ENCODE data around the gene MFRP. TPM values are rescaled to one million over a fixed set of nuclear protein-coding genes. Genes with fewer than 3 reads are reported as not detected.

MFRP gene
- total and polyA plus RNA-seq, 10 of the 15 experiments (the other 5 are each of a cell fraction or from before 2014, with no cell fraction given) = not detected

DNA sequence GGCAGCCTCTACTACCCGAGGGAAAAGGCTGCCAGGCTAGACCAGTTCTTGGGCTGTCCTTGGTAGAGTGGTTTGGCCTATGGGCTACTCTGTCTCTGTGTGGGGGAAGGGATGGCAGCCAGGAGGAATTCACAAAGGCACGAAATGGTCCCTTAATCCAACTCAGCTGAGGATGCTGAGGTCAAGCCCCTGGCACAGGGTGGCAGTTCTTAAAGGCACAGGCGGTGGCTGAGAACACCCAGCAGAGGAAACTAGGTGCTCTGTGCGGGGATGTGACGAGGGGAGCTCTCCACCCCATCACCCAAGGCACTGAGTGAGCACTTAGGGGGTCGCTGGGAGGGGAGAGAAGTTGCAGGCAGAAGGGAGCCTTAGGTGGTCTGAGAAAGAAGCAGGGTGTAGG, at the start of gene MFRP (continued):
- TF ChIP-seq PML (IDR thresholded peaks at IDR 0.05; ENCODE audit: low read length) (no peak), MYC (IDR thresholded peaks at IDR 0.05; ENCODE audit: insufficient read depth, insufficient read length, insufficient replicate concordance, low read length, severe bottlenecking) (no peak)

DNA sequence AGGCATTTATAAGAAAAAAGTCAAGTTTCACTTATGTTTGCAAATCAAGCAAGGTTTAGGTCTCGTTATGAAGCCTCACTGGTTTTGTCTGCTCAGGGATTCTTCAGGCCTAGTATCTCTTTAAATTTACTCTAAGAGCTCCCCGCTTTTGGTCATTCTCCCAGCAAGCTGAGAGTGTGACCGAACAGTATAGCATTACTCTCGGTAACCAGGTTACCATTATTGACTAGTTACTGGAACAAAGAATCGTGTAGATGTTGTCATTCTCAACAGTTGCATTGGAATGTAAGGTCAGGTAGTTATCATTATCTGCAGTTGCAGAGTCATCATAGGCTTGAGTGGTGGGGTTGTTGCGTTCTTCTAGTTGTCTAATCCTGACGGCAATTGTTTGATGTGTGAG, 44.8 kb upstream of the MFRP start:
- FAIRE-seq = no peak

More for the DNA sequence above, 44.8 kb upstream of the MFRP start:
- ATAC-seq (no peak), DNase-seq (ENCODE audit: low read depth, low spot score) (no peak)
- in situ Hi-C loops (cut with MboI) (no loop called here), intact Hi-C loops (cut with micrococcal nuclease; ENCODE audit: unreplicated experiment) (no loop called here)
- Histone ChIP-seq H3K27ac (ENCODE audit: control insufficient read depth, insufficient read depth) (no peak overlapping the region), H3K36me3 (ENCODE audit: control insufficient read depth in 2 of 2, insufficient read depth in 2 of 2, low read length in 1 of 2) (no peaks in the 10 kb centered on the region), H3K9ac (ENCODE audit: control insufficient read depth, insufficient read depth, low read length) (no peak overlapping the region), H3K4me3 (no peak overlapping the region), H3K9me3 (replicated peaks; ENCODE audit: control insufficient read depth, insufficient read depth, low read length) (no peaks in the 10 kb centered on the region), H2AFZ (ENCODE audit: control insufficient read depth, low read depth, low read length) (no peak overlapping the region), H4K20me1 (ENCODE audit: control insufficient read depth, insufficient read depth) (no peaks in the 10 kb centered on the region; the same call in 1 of the 2 replicates), H3K27me3 (replicated peaks in 1 of 2; ENCODE audit: control insufficient read depth in 2 of 2, insufficient read depth in 2 of 2, low read length in 1 of 2) (no peaks in the 10 kb centered on the region), H3K4me2 (ENCODE audit: control insufficient read depth, insufficient read depth) (no peak overlapping the region), H3K4me1 (ENCODE audit: control insufficient read depth, insufficient read depth, low read length) (no peaks in the 10 kb centered on the region), H3K79me2 (ENCODE audit: control insufficient read depth, insufficient read depth, low read length) (no peaks in the 10 kb centered on the region)
- 36% methylated on average over 7 of the region's 7 CpGs for WGBS (ENCODE audit: insufficient coverage, insufficient replicate concordance, low lambda C conversion rate, missing lambda C conversion rate)
- no TSS peak for BruUV-seq (replicated peaks)
- ChIA-PET POLR2A (no interaction called here), RAD21 (ENCODE audit: unreplicated experiment) (no interaction called here), SMC1A (ENCODE audit: uncharacterized antibody, unreplicated experiment) (interaction anchor here (0.6 kb wide), 1 partner anchor 41 kb away, joined by 4 read pairs; no protein-coding TSS in a partner anchor), CTCF (no interaction called here)
- TF ChIP-seq, protein P1, sequence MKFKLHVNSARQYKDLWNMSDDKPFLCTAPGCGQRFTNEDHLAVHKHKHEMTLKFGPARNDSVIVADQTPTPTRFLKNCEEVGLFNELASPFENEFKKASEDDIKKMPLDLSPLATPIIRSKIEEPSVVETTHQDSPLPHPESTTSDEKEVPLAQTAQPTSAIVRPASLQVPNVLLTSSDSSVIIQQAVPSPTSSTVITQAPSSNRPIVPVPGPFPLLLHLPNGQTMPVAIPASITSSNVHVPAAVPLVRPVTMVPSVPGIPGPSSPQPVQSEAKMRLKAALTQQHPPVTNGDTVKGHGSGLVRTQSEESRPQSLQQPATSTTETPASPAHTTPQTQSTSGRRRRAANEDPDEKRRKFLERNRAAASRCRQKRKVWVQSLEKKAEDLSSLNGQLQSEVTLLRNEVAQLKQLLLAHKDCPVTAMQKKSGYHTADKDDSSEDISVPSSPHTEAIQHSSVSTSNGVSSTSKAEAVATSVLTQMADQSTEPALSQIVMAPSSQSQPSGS (IDR thresholded peaks at IDR 0.05; ENCODE audit: low read length) = no peak
- TF ChIP-seq HDAC2 (IDR thresholded peaks at IDR 0.05) (no peak), IKZF1 (conservative IDR thresholded peaks at IDR 0.05) (no peak), ATF3 (IDR thresholded peaks at IDR 0.05; ENCODE audit: borderline replicate concordance, extremely low read depth, low read depth, low read length) (no peak), ZNF217 (IDR thresholded peaks at IDR 0.05) (no peak), YY1 (IDR thresholded peaks at IDR 0.05; ENCODE audit: low read depth, low read length) (no peak)
- TF ChIP-seq, protein P2, sequence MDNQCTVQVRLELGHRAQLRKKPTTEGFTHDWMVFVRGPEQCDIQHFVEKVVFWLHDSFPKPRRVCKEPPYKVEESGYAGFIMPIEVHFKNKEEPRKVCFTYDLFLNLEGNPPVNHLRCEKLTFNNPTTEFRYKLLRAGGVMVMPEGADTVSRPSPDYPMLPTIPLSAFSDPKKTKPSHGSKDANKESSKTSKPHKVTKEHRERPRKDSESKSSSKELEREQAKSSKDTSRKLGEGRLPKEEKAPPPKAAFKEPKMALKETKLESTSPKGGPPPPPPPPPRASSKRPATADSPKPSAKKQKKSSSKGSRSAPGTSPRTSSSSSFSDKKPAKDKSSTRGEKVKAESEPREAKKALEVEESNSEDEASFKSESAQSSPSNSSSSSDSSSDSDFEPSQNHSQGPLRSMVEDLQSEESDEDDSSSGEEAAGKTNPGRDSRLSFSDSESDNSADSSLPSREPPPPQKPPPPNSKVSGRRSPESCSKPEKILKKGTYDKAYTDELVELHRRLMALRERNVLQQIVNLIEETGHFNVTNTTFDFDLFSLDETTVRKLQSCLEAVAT (IDR thresholded peaks at IDR 0.05) = no peak
- TF ChIP-seq, protein P3, sequence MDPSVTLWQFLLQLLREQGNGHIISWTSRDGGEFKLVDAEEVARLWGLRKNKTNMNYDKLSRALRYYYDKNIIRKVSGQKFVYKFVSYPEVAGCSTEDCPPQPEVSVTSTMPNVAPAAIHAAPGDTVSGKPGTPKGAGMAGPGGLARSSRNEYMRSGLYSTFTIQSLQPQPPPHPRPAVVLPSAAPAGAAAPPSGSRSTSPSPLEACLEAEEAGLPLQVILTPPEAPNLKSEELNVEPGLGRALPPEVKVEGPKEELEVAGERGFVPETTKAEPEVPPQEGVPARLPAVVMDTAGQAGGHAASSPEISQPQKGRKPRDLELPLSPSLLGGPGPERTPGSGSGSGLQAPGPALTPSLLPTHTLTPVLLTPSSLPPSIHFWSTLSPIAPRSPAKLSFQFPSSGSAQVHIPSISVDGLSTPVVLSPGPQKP (IDR thresholded peaks at IDR 0.05; ENCODE audit: low read depth, low read length) = no peak
- TF ChIP-seq, protein P4, sequence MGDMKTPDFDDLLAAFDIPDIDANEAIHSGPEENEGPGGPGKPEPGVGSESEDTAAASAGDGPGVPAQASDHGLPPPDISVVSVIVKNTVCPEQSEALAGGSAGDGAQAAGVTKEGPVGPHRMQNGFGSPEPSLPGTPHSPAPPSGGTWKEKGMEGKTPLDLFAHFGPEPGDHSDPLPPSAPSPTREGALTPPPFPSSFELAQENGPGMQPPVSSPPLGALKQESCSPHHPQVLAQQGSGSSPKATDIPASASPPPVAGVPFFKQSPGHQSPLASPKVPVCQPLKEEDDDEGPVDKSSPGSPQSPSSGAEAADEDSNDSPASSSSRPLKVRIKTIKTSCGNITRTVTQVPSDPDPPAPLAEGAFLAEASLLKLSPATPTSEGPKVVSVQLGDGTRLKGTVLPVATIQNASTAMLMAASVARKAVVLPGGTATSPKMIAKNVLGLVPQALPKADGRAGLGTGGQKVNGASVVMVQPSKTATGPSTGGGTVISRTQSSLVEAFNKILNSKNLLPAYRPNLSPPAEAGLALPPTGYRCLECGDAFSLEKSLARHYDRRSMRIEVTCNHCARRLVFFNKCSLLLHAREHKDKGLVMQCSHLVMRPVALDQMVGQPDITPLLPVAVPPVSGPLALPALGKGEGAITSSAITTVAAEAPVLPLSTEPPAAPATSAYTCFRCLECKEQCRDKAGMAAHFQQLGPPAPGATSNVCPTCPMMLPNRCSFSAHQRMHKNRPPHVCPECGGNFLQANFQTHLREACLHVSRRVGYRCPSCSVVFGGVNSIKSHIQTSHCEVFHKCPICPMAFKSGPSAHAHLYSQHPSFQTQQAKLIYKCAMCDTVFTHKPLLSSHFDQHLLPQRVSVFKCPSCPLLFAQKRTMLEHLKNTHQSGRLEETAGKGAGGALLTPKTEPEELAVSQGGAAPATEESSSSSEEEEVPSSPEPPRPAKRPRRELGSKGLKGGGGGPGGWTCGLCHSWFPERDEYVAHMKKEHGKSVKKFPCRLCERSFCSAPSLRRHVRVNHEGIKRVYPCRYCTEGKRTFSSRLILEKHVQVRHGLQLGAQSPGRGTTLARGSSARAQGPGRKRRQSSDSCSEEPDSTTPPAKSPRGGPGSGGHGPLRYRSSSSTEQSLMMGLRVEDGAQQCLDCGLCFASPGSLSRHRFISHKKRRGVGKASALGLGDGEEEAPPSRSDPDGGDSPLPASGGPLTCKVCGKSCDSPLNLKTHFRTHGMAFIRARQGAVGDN (IDR thresholded peaks at IDR 0.05) = no peak
